RKO (cell line): ENCODE measurements around the gene ARRB1.

ENCODE experiments used
- DNase-seq: peaks from one replicate; pipeline ENCODE4 v3.0.0-alpha.2; 2016; ENCODE audit warnings: low spot score

ARRB1 gene

DNA sequence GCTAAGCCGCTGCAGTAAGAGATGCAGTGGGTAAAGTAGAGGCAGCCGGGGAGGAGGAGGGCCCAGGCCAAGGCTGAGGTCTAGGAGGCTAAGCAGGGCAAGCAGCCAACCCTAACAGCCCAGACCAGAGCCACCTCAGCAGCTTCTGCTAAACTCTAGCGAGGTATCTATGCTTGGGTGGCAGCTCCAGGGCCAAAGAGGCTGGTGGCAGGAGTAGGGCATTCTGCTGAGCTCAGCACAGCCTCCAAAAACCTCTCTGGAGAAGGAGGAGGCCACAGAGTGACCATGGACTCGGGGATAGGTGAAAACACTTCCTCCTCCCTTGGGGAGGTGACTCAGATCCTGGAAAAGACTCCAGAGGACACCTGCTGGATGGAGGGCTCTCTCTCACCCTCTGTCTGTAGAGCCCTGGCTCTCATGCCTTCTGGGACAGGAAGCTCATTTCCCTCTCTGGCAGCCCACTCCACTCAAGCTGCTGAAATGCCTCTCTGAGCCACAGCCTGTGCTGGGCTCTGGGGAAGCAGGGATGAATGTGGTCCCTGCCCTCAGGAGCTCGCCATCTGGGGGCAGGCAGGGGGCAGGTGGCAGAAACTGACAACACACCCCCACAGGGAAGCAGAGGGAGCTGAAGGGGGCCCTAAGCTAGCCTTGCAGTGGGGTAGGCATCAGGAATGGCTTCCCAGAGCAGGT, 127.4 kb downstream of the ARRB1 start:
- DNase-seq, result peak; percentile 41

GRCh38 chr11:75219869-75220268, 131.6 kb downstream of the ARRB1 start:
- no peak for DNase-seq

DNA sequence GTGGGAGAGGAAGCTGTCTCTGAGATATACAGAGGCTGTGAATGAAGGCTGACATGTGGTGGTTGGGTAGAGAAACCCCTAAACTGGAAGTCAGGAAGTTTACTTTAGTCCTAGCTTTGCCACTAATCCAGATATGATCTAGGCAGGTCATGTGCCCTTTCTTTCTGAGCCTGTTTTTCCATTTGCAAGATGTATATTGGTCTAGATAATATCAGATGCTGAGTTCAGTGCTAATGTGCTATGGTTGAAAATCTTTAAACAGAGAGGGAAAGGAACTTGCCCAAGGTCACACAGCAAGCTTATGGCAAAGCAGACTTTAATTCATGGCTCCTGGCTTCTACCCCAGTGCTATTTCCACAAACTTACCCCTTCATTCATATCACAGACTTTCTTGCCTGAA, 136.6 kb downstream of the ARRB1 start:
- DNase-seq, result no peak

GRCh38 chr11:75214411-75214821, 137.0 kb downstream of the ARRB1 start:
- DNase-seq, result peak; percentile 85
